Measurements from ENCODE around the gene ADAM33.

The ADAM33 gene

GRCh38 chr20:3646067-3646440 lies 35.8 kb downstream of the ADAM33 start:
- DNase-seq (ENCODE audit: low read depth in 2 of 2): no peak

- DNase-seq (ENCODE audit: low read depth in 2 of 2): no peak
These were observed 36.3 kb downstream of the ADAM33 start for GRCh38 chr20:3645309-3646066.

GRCh38 chr20:3640259-3640658 lies 41.6 kb downstream of the ADAM33 start:
- DNase-seq (ENCODE audit: low read depth in 2 of 2): no peak

GRCh38 chr20:3635346-3635745 lies 46.5 kb downstream of the ADAM33 start:
- DNase-seq (ENCODE audit: low read depth in 2 of 2): no peak

- no peak for DNase-seq (ENCODE audit: low read depth in 2 of 2)
These were observed 47.8 kb downstream of the ADAM33 start for GRCh38 chr20:3633913-3634478.

- DNase-seq (ENCODE audit: low read depth in 2 of 2): no peak
These were observed 49.4 kb downstream of the ADAM33 start for GRCh38 chr20:3632311-3633004.

- no peak for DNase-seq (ENCODE audit: low read depth in 2 of 2)
These were observed 50.3 kb downstream of the ADAM33 start for GRCh38 chr20:3631534-3631933.

- no peak for DNase-seq (ENCODE audit: low read depth in 2 of 2)
These were observed 51.4 kb downstream of the ADAM33 start for GRCh38 chr20:3630429-3630828.

- no peak for DNase-seq (ENCODE audit: low read depth in 2 of 2)
These were observed 51.9 kb downstream of the ADAM33 start for GRCh38 chr20:3629893-3630292.

- no peak for DNase-seq (ENCODE audit: low read depth in 2 of 2)
These were observed 53.1 kb downstream of the ADAM33 start for GRCh38 chr20:3628502-3629314.

GRCh38 chr20:3627476-3627875 lies 54.3 kb downstream of the ADAM33 start:
- DNase-seq (ENCODE audit: low read depth in 2 of 2): no peak

GRCh38 chr20:3622406-3622805 lies 59.4 kb downstream of the ADAM33 start:
- DNase-seq (ENCODE audit: low read depth in 2 of 2): no peak

- DNase-seq (ENCODE audit: low read depth in 2 of 2): no peak
These were observed 60.7 kb downstream of the ADAM33 start for GRCh38 chr20:3621111-3621510.
